NCI-H345 (cell line): Measurements from ENCODE around the gene NUDT1.

Experiments used
- DNase-seq: peaks from one replicate; lab custom pipeline; 2025; lab: John Stamatoyannopoulos, UW

Gene NUDT1

DNA sequence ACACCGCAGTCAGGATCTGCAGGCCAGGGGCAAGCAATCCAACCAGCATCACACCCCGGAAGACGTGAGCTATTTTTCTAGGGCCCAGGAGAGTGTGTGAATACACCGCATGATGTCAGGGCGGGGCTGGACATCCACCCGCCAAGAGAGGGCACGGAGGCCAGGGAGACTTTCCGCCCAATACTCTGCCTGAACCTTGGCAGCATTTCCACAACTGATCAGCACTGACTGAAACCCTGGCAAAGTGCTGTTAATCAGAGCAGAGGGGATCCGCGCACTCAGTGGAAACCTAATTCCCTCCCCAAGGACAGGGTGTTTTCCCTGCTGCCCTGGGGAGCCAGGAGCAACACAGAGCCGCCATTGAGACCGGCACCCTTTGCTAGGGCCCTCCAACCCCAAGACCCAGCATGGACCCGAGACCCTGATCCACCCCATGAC, 17.5 kb upstream of the NUDT1 start:
- no peak for DNase-seq

DNA sequence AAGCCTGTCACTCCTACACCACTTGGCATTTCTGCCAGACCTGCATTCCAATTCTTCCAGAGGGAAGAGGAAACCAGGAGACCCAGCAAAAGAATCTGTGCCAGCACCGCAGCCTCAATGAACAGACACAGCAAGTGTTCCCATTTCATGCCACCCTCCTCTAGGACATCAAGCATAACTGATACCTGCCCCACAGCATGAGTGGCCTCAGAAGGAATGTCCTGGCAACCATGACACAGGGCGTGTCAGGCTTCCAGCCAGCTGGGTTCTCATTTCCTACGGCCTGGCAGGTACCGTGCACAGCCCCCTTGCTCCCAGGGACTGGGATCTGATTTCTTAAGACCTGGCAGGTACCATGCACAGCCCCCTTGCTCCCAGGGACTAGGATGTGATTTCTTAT, 17.1 kb upstream of the NUDT1 start:
- no peak for DNase-seq

DNA sequence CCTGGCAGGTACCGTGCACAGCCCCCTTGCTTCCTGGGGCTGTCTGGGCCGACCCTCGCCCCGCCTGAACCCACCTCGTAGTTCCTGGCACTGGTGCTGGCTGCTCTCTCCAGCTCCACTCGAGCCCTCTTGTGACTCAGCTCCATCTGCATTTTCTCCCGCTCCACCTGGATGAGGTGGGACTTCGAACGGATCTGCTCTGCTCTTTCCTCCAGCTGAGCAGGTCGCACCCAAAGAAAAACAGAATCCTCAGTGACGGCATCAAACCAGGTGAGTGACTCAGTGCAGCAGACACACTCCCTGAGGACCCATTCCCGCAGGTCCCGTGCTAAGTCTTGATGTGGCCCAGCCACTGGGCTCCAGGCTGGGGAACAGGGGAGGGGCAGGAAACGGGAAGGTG, 16.7 kb upstream of the NUDT1 start:
- DNase-seq = no peak

- DNase-seq = no peak
Measured at GRCh38 chr7:2225830-2226229, 16.2 kb upstream of the NUDT1 start.

DNA sequence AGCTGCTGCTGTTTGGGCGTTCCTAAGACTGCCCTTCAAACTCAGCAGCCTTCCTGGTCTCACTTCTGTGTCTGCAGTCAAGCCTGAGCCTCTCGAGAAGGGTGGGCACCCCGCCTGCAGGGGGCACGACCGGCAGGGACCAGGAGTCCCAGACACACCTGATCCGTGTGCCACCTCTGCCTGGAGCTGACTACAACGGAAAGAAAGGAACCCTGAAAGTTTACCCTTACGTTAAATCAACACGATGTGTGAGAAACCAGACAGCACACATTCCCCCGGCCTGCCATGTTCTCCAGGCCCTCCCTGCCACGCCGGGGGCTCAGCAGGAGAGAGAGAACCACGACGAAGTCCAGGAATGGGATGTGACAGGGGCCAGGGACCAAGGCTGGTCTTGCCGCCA, 14.3 kb upstream of the NUDT1 start:
- no peak for DNase-seq

DNA sequence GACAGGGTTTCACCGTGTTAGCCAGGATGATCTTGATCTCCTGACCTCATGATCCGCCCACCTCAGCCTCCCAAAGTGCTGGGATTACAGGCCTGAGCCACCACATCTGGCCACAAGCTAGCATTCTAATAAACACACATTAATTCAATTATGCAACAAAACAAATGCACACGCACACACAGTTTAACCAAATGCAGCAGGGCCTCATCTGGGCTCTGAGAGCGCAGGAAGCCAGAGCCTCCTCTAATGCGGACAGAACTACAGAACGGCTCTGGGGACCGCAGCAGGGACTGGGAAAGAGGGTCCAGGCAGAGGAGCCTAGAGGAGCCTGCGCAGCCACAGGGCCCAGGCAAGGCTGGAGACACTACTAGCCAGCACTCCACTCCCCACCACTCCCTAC, 13.1 kb upstream of the NUDT1 start:
- DNase-seq = no peak

- DNase-seq = no peak
Measured at GRCh38 chr7:2229467-2229866, 12.6 kb upstream of the NUDT1 start.

DNA sequence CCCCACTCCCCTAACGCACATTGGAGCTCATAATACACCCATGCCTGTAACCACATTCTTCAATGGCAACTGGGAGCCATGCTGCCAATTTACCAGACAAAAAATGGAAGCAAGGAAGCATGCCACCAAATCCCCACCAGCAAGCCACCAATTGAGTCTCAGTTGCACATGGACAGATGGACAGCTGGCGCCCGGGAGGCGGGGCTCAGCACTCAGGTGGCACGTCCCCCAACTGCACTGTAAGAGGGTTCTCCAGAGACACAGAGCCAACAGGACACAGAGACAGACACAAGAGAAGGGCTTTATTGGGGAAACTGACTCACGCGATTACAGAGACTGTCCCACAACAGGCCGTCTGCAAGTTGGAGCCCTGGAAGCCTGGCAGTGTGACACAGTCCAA, 11.8 kb upstream of the NUDT1 start:
- DNase-seq = no peak

DNA sequence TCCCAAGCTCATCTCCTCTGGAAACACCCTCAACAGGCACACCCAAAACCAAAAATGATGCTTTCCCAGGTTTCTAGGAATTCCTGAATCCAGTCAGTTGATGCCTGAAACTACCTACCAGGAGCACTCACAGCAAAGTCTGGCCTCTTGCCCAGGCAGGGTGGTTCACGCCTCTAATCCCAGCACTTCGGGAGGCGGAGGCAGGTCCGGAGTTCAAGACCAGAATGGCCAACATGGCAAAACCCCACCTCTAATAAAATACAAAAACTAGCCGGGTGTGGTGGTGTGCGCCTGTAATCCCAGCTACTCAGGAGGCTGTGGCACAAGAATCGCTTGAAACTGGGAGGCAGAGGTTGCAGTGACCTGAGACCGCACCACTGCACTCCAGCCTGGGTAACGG, 11.1 kb upstream of the NUDT1 start:
- no peak for DNase-seq

DNA sequence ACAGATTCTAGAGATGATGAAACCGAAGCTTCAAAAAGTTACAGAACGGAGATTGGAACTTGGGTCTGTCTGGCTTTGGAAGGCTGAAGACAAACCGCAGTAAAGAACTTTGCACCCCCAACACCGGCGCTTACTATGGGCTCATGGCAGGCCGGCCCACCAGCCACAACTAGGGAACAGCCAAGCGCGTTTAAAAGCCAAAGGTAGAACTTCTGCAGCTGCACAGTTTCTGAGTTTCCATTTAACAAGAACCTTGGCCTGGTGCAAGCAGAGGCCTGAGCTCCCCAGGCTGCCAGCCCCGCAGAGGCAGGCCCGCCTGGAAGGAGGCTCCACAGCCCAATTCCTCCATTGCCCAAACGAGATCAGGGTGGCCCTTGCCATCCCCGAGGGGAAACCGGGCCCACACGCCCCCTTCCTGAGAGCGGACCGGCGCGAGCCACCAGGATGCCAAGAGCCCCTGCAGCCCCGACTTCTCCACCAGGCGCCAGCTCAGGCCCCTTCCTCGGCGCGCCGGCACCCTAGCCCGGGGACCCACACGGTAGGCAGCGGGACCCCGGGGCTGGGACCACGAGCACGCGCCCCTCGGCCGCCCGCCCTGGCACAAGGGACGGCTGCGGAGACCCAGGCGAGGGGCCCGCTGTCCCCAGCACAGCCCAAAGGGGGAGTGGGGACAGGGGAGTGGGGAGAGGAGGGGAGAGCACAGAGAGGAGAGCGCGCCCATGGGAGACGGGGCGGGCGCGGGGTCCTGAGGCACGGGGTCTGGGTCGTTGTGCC, 9.8 kb upstream of the NUDT1 start:
- no peak for DNase-seq

- DNase-seq = peak; percentile 84
Measured at GRCh38 chr7:2232766-2233520, 9.1 kb upstream of the NUDT1 start, which contains the start of gene MAD1L1. Gene MAD1L1 (minus strand): TSS chr7:2232945. CDS start chr7:2230133, 2,812 bp downstream.

GRCh38 chr7:2233926-2234325, 8.1 kb upstream of the NUDT1 start:
- no peak for DNase-seq

- DNase-seq = no peak
Measured at GRCh38 chr7:2237109-2237602, 4.9 kb upstream of the NUDT1 start.

DNA sequence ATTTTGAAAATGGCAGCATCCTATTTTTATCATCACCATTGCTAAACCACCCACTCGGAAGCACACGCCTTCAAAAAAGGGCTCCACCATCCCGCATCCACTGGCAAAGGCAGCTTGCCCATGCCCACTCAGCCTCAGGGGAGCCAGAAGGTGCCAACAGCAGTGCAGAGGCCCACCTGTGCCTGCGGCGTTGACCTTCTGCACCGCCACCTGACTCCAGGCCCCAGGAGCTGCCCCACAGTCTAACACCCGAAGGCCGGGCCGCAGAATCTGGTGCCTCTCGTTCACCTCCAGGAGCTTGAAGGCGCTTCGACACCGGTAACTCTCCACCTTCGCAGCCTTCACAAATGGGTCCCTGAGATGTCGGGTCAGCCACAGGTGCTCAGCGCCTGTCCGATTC, 2.8 kb upstream of the NUDT1 start:
- no peak for DNase-seq

DNA sequence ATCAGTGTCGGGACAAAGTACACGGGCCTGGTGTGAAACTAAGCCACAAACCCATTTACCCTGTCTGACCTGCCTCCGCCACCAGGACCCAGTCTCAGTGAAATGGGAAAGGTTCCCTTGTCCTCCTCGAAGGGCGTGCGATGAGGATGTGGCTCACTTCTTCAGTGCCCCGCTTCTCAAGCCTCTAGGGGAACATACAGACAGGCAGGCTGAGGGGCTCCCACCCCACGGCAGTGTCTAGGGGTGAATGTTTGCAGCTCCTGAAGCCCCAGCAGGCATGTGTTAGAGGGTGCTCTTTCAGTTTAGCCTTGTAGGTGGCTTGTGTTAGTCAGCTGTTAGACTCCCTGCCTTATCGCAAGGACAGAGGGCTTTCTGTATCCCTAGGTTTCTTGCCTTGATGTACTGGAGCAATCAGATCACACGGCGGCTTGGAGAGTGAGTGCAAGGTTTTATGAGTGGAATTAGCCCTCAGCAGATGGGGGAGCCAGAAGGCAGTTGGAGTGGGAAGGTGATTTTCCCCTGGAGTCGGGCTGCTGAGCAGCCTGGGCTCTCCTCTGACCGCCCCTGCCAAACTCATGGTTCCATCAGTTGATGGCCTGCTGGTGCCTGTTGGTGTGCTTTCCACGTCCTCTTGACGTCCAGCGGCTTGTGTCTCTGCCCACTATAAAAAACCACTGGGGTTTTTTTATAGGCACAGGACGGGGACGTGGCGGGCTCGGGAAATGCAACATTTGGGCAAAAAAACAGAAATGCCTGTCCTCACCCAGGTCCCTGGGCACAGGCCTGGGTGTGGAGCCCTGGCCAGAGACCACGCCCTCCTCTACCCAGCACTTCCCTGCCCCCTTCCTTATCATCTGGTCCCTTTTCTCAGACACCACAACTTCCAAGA, 759 bp downstream of the NUDT1 start:
- DNase-seq = peak; percentile 14

GRCh38 chr7:2243458-2243857, 1.4 kb downstream of the NUDT1 start:
- DNase-seq = no peak

DNA sequence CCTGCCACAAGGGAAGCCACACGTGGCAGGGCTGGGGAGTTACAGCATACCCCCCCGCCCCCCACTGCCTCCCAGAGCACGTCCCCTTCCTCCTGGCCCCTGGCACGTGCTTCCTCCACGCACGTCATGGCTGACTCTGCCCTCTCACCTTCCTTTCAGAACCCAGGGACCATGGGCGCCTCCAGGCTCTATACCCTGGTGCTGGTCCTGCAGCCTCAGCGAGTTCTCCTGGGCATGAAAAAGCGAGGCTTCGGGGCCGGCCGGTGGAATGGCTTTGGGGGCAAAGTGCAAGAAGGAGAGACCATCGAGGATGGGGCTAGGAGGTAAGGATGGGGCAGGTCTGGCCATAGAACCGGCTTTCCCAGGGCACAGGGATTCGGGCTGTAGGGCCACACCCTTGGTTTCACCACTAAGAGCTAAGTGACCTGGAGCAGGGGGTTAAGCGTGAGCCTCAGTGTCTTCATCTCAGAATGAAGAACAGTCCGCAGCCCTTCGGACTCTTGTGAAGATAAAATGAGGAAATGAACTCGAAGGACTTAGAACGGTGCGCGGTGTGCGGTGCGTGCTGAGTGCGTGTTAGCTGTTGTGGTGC, 2.5 kb downstream of the NUDT1 start:
- DNase-seq = no peak

DNA sequence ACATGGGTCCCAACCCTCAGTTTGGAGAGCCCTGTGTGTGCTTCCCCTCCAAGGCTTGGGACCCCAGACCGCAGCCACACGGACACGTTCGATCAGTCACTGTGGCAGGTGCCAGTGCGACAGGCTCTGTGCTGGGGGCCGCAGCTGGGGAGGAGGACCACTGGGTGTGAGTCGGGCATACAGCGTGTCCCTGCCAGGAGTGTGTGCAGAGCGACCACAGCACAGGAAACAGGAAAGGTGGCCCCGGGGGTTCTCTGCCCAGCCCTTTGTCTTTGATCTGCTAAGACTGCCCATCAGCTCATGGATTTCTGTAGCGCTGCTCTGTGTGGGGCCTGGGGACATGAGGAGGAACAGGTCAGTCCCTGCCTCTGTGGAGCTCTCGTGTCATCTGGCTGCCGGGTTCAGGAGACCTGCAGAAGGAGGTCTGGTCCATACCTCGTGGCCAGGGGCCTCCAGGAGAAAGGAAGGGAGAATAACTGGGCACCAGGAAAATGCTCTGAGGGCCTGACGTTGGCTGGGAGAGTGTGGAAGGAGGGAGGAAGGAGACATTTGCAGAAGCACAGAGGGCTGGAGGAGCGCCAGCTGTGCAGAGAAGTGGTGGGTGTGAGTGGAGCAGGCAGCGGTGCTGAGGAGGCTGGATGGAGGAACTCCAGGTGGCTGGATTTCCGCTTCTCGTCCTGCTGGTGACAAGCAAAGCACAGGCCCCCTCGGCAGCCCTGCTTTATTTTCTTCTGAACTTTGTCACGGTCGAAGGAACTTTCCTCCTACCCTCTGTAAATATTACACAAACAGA, 4.1 kb downstream of the NUDT1 start:
- DNase-seq = no peak

GRCh38 chr7:2247141-2247995, 5.3 kb downstream of the NUDT1 start:
- DNase-seq = no peak
